Measurements from ENCODE around the gene AARS2.

The AARS2 gene

GRCh38 chr6:44297063-44298038 is 15.8 kb downstream of the AARS2 start:
- no peak for FAIRE-seq
- TF ChIP-seq TAF1 (IDR thresholded peaks at IDR 0.05; ENCODE audit: borderline replicate concordance, low read depth, low read length), result no peak
- no peak for TF ChIP-seq POLR2A (IDR thresholded peaks at IDR 0.05; ENCODE audit: low read depth, low read length)
- no peak for TF ChIP-seq POLR2AphosphoS5 (IDR thresholded peaks at IDR 0.05; ENCODE audit: low read depth, low read length)
- no peak for DNase-seq (ENCODE audit: insufficient read length)

DNA sequence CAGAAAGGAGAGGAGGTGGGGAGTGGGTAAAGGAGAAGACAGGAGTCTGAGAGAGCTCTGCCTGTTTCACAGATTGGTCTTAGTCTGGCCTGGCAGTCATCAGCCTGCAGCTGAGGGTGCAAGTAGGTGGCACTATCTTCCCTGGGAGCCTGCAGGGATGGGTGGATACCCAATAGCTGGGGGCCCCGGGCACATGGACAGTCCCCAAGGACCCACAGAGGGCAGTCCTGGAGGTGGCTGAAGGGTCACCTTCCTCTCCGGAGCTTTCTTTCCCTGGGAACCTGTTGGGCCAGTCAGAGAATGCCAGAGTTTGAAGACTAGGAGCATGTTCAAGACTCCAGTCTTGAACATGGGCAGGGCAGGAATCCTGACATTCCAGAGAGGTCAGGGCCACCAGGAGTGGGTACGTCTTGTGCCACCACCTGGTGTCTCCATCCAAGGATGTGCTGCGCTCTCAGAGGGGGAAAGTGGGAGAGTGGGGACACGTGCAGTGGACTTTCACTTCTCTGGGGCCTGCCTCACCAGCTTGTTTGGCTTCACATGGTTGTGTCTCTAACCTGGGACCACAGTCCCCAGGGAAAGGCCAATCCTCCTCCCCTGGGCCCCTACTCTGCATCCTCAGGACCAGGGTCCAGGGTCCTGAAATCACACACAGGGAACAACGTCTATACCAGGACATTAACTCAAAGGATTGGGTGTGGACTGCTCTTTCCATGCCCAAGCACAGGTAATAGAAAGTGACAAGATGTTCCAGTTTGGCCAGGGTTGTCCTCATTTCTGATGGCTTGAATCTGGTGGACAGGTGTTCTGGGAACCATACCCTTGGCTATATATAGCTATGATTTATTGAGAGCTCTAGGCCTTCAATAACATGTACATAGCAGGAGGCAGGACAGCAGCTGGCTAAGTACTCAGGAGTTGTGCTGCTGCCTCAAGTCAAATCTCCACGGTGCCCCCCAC is 18.0 kb downstream of the AARS2 start:
- TF ChIP-seq POLR2A (IDR thresholded peaks at IDR 0.05; ENCODE audit: low read depth, low read length) (no peak), POLR2AphosphoS5 (IDR thresholded peaks at IDR 0.05; ENCODE audit: low read depth, low read length) (no peak), TAF1 (IDR thresholded peaks at IDR 0.05; ENCODE audit: borderline replicate concordance, low read depth, low read length) (no peak)
- DNase-seq (ENCODE audit: insufficient read length), result no peak
- FAIRE-seq, result no peak

- no peak for FAIRE-seq
- TF ChIP-seq TAF1 (IDR thresholded peaks at IDR 0.05; ENCODE audit: borderline replicate concordance, low read depth, low read length) (no peak), POLR2A (IDR thresholded peaks at IDR 0.05; ENCODE audit: low read depth, low read length) (no peak), POLR2AphosphoS5 (IDR thresholded peaks at IDR 0.05; ENCODE audit: low read depth, low read length) (no peak)
- DNase-seq (ENCODE audit: insufficient read length), result no peak
These were observed 20.3 kb downstream of the AARS2 start for GRCh38 chr6:44292661-44293365.

DNA sequence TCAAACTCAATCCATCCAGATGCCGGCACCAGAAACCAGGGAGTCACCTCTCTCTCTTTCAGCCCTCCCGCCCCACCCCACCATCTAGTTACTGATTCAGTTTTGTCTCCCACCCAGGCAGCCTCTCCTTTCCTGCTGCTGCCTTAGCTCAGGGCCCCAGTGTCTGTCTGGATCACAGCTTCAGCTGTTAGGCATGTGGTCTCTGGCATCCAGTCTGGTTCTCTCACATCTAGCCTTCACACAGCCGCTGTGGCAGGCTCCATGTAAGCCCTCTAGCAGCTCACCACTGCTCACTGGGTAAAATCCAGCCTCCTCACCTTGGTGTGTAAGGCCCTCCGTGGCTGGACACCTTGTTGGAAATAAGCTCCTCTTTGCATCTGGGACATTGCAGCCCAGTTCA is 21.3 kb downstream of the AARS2 start:
- FAIRE-seq (no peak), DNase-seq (ENCODE audit: insufficient read length) (no peak)
- TF ChIP-seq POLR2AphosphoS5 (IDR thresholded peaks at IDR 0.05; ENCODE audit: low read depth, low read length), result no peak
- no peak for TF ChIP-seq POLR2A (IDR thresholded peaks at IDR 0.05; ENCODE audit: low read depth, low read length)
- TF ChIP-seq TAF1 (IDR thresholded peaks at IDR 0.05; ENCODE audit: borderline replicate concordance, low read depth, low read length), result no peak

GRCh38 chr6:44289726-44290260 is 23.4 kb downstream of the AARS2 start:
- no peak for TF ChIP-seq POLR2AphosphoS5 (IDR thresholded peaks at IDR 0.05; ENCODE audit: low read depth, low read length)
- no peak for TF ChIP-seq TAF1 (IDR thresholded peaks at IDR 0.05; ENCODE audit: borderline replicate concordance, low read depth, low read length)
- TF ChIP-seq POLR2A (IDR thresholded peaks at IDR 0.05; ENCODE audit: low read depth, low read length), result no peak
- FAIRE-seq, result no peak
- no peak for DNase-seq (ENCODE audit: insufficient read length)

DNA sequence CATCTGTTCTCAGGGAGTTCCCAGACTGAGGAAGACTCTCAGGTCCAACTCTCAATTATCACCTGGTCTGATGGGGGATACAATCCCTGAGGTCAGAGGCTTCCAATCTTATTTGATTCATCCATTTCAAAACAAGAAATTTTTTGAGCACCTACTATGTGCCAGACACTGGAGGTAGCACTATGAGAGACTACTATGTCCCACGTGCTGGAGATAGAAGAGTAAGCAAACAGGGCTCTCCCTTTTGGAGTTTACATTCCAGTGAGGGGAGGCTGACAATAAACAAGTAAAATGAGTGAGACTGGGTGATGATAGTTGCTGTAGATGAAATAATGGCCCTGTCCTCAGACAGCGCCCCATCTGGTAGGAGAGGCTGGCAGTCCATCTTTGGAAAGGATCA is 26.4 kb downstream of the AARS2 start:
- TF ChIP-seq POLR2A (IDR thresholded peaks at IDR 0.05; ENCODE audit: low read depth, low read length) (no peak), TAF1 (IDR thresholded peaks at IDR 0.05; ENCODE audit: borderline replicate concordance, low read depth, low read length) (no peak), POLR2AphosphoS5 (IDR thresholded peaks at IDR 0.05; ENCODE audit: low read depth, low read length) (no peak)
- FAIRE-seq (no peak), DNase-seq (ENCODE audit: insufficient read length) (no peak)

DNA sequence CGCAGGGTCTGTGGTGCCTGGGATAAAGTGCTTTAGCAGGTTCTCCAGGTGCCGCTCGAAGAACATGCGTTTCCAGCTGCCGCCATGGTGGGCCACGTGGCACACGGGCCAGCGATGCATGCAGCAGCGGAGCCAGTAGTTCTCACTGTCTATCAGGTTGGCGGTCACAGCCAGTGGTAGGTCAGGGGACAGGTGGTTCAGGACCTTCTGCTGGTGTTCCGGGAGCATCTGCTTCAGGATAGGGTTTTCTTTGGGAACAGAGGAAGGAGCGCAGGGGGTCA is 26.9 kb downstream of the AARS2 start:
- FAIRE-seq, result no peak
- no peak for DNase-seq (ENCODE audit: insufficient read length)
- no peak for TF ChIP-seq POLR2A (IDR thresholded peaks at IDR 0.05; ENCODE audit: low read depth, low read length)
- no peak for TF ChIP-seq POLR2AphosphoS5 (IDR thresholded peaks at IDR 0.05; ENCODE audit: low read depth, low read length)
- TF ChIP-seq TAF1 (IDR thresholded peaks at IDR 0.05; ENCODE audit: borderline replicate concordance, low read depth, low read length), result no peak

GRCh38 chr6:44285552-44286284 is 27.4 kb downstream of the AARS2 start:
- DNase-seq (ENCODE audit: insufficient read length) (no peak), FAIRE-seq (no peak)
- TF ChIP-seq POLR2A (IDR thresholded peaks at IDR 0.05; ENCODE audit: low read depth, low read length), result no peak

DNA sequence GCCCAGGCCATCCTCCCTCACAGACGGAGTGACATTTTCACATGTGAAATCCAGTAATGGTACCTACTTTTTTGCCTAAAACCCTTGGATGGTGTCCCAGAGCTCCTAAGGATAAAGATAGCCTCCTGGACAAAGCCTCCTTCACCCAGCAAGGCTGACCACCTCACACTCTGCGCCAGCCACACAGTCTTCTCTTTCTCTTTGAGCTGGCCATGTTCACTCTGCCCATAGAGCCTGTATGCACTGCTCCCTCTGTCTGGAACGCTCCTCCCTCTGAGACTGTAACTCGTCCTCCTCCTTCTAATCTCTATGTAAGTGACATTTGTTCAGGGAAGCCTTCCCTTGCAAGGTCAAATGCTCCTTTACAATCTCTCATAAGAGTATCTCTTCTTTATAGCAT is 28.3 kb downstream of the AARS2 start:
- FAIRE-seq, result no peak
- DNase-seq (ENCODE audit: insufficient read length), result no peak
- TF ChIP-seq TAF1 (IDR thresholded peaks at IDR 0.05; ENCODE audit: borderline replicate concordance, low read depth, low read length) (no peak), POLR2A (IDR thresholded peaks at IDR 0.05; ENCODE audit: low read depth, low read length) (no peak), POLR2AphosphoS5 (IDR thresholded peaks at IDR 0.05; ENCODE audit: low read depth, low read length) (no peak)

GRCh38 chr6:44284121-44284520 is 29.0 kb downstream of the AARS2 start:
- DNase-seq (ENCODE audit: insufficient read length) (no peak), FAIRE-seq (no peak)
- TF ChIP-seq POLR2A (IDR thresholded peaks at IDR 0.05; ENCODE audit: low read depth, low read length), result no peak
- no peak for TF ChIP-seq POLR2AphosphoS5 (IDR thresholded peaks at IDR 0.05; ENCODE audit: low read depth, low read length)
- TF ChIP-seq TAF1 (IDR thresholded peaks at IDR 0.05; ENCODE audit: borderline replicate concordance, low read depth, low read length), result no peak

Data from GM12892 (cell line).